Uterus (tissue), 4 donors: ENCODE results near the gene KRT86. TPM values are rescaled to one million over a fixed set of nuclear protein-coding genes. Genes with fewer than 3 reads are reported as not detected.

Source experiments
- DNase-seq, 2 donors: peaks; one replicate each; pipeline ENCODE4 v3.0.0-alpha.2; 2019 to 2020
- H3K27ac ChIP-seq, 2 donors: fragments of 200-600 bp; sonication (generic); 1 replicate in 1 of 2; 2 replicates in 1 of 2; pipeline ENCODE4 v1.5.1; 2016 to 2018
- H3K27me3 ChIP-seq, 2 donors: fragments of 200-600 bp; sonication (generic); one replicate each; pipeline ENCODE4 v1.5.1; 2018 to 2019; ENCODE audit warnings: control low read depth in 1 of 2
- H3K36me3 ChIP-seq, 2 donors: fragments of 200-600 bp; sonication (generic); one replicate each; pipeline ENCODE4 v1.5.1; 2019; ENCODE audit warnings: control low read depth in 1 of 2
- H3K4me1 ChIP-seq, 2 donors: fragments of 200-600 bp; sonication (generic); one replicate each; pipeline ENCODE4 v1.5.1; 2018 to 2019; ENCODE audit warnings: control low read depth in 1 of 2
- H3K4me3 ChIP-seq, 2 donors: fragments of 200-600 bp; sonication (generic); 1 replicate in 1 of 2; 2 replicates in 1 of 2; pipeline ENCODE4 v1.5.1; 2018 to 2019; ENCODE audit warnings: mild to moderate bottlenecking in 1 of 2
- H3K9me3 ChIP-seq, 2 donors: fragments of 200-600 bp; sonication (generic); one replicate each; pipeline ENCODE4 v1.5.1; 2019; ENCODE audit warnings: control low read depth in 1 of 2
- CTCF ChIP-seq, 4 experiments: fragments of 200-600 bp in 2 of 4; fragments of 450-650 bp in 2 of 4; sonication (generic) in 2 of 4; IDR thresholded peaks; one replicate each; pipeline ENCODE4 v1.5.1; 2016 to 2019; ENCODE audit warnings: antibody characterized with exemption in 4 of 4, mild to moderate bottlenecking in 2 of 4, moderate library complexity in 1 of 4
- POLR2A ChIP-seq, 2 donors: fragments of 450-650 bp; IDR thresholded peaks; one replicate each; pipeline ENCODE4 v1.6.1; 2016; ENCODE audit warnings: antibody characterized with exemption in 2 of 2, mild to moderate bottlenecking in 1 of 2, moderate library complexity in 1 of 2
- intact Hi-C: fragments of 100-400 bp; cut with DNase I; formaldehyde crosslinking; loops from one replicate; pipeline ENCODE4 v1.15.1; 2023; ENCODE audit warnings: low total_unique reads
- total RNA-seq, 4 donors: library from RNA; depleted of rRNA in 3 of 4; stranded (reverse); fragments of >200 nt in 3 of 4; gene quantifications; one replicate each; pipeline versions ENCODE4 v1.1.0 to v1.2.4, GENCODE V29; 2014 to 2023
- donor health status: DM: yes; HTN: yes; CAD: no.

The KRT86 gene
- total RNA-seq, 4 donors from 2014 or later, result 0.35 TPM; not detected in 3

DNA sequence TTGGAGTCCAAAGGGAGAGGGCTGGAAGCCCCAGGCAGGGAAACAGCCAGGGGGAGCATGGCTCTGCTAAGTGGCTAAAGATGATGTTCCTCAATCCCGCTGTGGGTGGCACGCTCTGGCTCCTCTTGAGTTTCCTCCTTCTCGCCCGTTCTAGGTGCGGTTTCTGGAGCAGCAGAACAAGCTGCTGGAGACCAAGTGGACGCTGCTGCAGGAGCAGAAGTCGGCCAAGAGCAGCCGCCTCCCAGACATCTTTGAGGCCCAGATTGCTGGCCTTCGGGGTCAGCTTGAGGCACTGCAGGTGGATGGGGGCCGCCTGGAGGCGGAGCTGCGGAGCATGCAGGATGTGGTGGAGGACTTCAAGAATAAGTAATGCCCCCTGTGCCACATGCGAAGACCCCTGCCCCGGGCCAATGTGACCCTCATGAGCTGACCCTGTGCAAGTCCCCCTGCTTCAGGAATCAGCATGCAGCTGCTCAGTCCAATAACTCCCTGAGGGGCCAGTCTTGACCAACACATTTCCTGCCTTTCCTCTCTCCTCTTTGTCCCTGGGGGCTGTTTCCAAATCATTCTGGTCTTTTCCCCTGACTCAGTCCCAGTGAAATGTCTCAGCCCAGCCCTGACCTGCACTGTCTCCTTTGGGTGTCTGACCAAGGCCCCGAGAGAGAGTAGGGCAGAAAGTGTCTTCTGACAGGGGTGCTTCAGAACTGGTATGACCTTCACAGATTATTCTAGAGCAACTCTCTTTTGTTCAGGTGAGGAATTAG is 39.3 kb upstream of the KRT86 start:
- Histone ChIP-seq H3K27me3 (peaks cover 0 to 3% of the 10 kb centered on the region in 2 donors), H3K36me3 (no peaks in the 10 kb centered on the region), H3K4me3 (no peak overlapping the region), H3K4me1 (no peaks in the 10 kb centered on the region), H3K9me3 (no peaks in the 10 kb centered on the region), H3K27ac (no peak overlapping the region)
- DNase-seq, result no peak
- intact Hi-C loops, result no loop called here
- TF ChIP-seq POLR2A (IDR thresholded peaks at IDR 0.05) (no peak), CTCF (IDR thresholded peaks at IDR 0.05) (no peak)

- H3K27me3 ChIP-seq, result peaks cover 0 to 3% of the 10 kb centered on the region in 2 donors
- H3K4me1 ChIP-seq, result no peaks in the 10 kb centered on the region
- no peak for TF ChIP-seq POLR2A (IDR thresholded peaks at IDR 0.05)
- TF ChIP-seq CTCF (IDR thresholded peaks at IDR 0.05), result no peak
- no peak overlapping the region for H3K4me3 ChIP-seq
- H3K36me3 ChIP-seq, result no peaks in the 10 kb centered on the region
- H3K27ac ChIP-seq, result no peak overlapping the region
- H3K9me3 ChIP-seq, result no peaks in the 10 kb centered on the region
- no peak for DNase-seq
- intact Hi-C loops, result no loop called here
Measured at GRCh38 chr12:52235822-52236361, 38.6 kb upstream of the KRT86 start.

GRCh38 chr12:52236386-52237050 is 37.9 kb upstream of the KRT86 start:
- H3K27ac ChIP-seq, result no peak overlapping the region
- DNase-seq, result no peak
- peaks cover 0 to 3% of the 10 kb centered on the region in 2 donors for H3K27me3 ChIP-seq
- no peak overlapping the region for H3K4me3 ChIP-seq
- TF ChIP-seq POLR2A (IDR thresholded peaks at IDR 0.05) (no peak), CTCF (IDR thresholded peaks at IDR 0.05) (no peak)
- H3K4me1 ChIP-seq, result no peaks in the 10 kb centered on the region
- no peaks in the 10 kb centered on the region for H3K36me3 ChIP-seq
- intact Hi-C loops, result no loop called here
- H3K9me3 ChIP-seq, result no peaks in the 10 kb centered on the region

DNA sequence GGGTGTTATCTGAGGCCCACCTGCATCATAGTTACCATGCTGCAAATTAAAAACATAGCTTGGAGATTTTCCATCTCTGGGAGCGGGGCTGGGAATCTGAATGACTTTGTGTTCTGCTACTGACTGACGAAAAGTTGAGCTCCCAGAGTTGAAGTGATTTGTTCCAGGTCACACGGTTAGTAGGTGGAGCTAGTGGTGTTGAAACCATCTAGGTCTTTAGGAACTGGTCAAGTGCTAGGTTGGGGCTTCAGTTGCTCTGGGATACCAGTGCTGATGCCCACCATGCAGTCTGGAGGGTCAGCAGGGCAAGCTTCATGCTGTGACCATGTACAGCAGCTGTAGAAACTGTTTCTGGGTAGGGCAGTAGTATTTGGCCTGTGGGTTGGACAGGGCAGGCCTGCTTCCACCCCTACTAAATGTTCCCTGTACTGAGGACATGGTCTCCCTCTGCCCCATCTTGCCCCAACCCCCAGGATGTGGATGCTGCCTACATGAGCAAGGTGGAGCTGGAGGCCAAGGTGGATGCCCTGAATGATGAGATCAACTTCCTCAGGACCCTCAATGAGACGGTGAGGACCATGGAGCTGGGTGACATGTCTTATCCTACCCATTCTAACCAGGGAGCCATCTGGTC is 36.1 kb upstream of the KRT86 start:
- Histone ChIP-seq H3K36me3 (no peaks in the 10 kb centered on the region), H3K4me3 (no peak overlapping the region), H3K9me3 (no peaks in the 10 kb centered on the region), H3K27ac (no peak overlapping the region), H3K4me1 (no peaks in the 10 kb centered on the region), H3K27me3 (no peaks in the 10 kb centered on the region)
- DNase-seq, result no peak
- TF ChIP-seq CTCF (IDR thresholded peaks at IDR 0.05), result no peak
- TF ChIP-seq POLR2A (IDR thresholded peaks at IDR 0.05), result no peak
- intact Hi-C loops, result no loop called here
